CD4-positive, alpha-beta T cell treated with Interleukin-21 for 1 hour (primary cell): ENCODE measurements around the gene MAGI2.

ENCODE experiments used
- DNase-seq: peaks from one replicate; pipeline ENCODE4 v3.0.0-alpha.2; 2020

The MAGI2 gene

DNA sequence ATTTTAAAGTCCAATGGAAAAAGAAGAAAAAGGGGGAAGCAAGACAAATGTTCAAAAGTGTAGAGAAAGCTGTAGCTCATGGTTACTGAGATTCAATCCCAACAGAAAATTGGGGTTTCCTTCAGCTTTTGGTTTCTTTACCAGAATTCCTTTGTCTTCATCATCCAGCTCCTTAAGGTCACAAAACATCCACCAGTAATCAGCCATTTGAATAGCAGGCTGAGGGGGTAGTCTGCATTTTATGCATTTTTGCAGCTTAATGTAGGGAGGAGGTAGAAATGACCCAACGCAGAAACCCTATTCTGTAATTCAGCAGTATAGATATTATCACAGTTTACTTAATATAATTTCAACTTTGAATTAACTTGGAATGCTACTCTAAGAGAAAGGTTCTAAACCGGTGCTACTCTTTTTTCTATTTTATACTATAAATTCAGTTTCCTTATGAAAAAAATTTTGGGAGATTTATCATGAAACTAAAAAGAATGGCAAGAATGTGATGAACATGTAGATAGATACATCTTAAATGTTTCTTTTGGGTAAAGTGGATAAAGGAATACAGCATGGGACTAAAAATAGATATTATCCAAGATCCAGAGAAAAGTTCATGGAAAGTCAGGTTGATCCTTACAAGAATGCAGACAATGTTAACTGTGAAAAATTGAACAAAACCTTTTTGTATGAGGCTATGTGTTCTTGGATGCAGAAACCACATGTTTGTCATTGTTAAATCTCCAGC is 1058.0 kb downstream of the MAGI2 start:
- DNase-seq = no peak

DNA sequence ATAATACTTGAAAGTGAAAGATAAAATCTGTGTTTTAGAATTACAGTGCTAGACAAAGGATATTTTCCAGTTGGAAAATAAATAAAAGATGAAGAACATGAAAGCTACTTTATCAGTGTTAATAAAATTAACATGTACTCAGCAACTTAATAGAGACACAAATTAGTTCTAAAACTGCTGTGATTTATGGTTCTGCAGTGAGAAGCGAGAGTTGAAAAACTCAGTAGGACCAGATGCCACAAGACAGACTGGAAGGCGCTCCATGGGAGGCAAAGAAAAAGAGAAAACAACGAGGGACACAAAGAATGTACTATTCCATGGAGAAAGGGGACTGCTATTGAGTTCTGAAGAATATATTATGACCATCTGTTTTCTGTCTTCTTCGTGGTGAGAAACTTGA is 1064.4 kb downstream of the MAGI2 start:
- DNase-seq = no peak

GRCh38 chr7:78386520-78386919 is 1066.9 kb downstream of the MAGI2 start:
- no peak for DNase-seq

GRCh38 chr7:78383096-78383880 is 1070.2 kb downstream of the MAGI2 start:
- DNase-seq = no peak

DNA sequence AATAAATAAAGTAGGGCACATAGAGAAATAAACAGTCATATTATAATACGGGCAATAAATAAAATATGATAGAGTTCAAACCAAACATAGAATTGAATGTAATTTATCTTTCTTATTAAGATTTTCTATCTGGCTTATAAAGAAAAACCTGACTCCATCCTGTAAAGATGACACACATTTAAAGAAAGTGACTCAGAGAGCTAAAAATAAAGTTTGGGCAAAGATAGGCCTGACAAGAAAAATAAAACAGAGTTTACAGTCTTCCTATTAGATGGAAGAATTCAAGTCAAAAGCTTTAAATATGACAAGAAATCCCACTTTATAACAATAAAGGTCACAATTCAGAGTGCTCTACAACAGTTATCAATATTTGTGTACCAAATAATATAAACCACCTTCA is 1074.3 kb downstream of the MAGI2 start:
- no peak for DNase-seq

GRCh38 chr7:78377532-78377931 is 1075.9 kb downstream of the MAGI2 start:
- DNase-seq = no peak

DNA sequence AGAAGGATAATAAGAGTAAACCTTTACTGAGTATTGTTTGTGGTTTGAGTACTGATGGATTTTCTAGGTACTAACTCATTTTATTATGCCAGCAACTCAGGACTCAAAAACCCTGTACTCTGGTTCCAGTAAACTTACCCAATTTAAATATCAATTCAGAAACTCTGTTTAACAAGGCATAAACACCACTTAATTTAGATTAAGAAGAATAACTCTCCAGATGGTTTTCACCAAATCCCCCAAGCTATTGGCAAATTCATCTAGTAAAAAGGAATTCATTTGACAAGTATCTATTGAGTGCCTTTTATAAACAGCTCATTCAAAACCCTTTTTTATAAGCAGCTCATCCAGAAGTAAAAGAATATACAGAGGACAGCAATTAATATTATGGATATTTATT is 1082.5 kb downstream of the MAGI2 start:
- DNase-seq = no peak

- no peak for DNase-seq
Measured at GRCh38 chr7:78368771-78369170, 1084.7 kb downstream of the MAGI2 start.

GRCh38 chr7:78367280-78367773 is 1086.1 kb downstream of the MAGI2 start:
- DNase-seq = no peak

DNA sequence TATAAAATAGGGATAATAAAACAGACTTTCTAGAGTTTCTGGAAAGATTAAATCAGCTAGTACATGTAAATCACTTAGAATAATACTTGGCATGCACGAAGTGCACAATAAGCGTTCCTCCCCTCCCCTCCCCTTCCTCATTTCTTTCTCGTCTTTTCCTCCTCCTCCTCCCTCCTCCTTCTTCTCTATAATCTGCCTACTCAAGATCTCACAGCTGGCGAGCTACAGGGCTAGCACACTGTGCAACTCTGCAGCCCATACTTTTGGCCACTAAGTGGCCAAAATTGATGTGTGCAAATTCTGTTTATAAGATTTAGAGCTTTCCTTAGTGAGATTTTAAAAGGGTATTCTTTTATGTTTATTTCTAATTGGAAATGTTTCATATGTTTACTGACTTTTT is 1089.6 kb downstream of the MAGI2 start:
- no peak for DNase-seq

- DNase-seq = no peak
Measured at GRCh38 chr7:78359836-78360235, 1093.6 kb downstream of the MAGI2 start.

GRCh38 chr7:78357709-78358108 is 1095.8 kb downstream of the MAGI2 start:
- no peak for DNase-seq

- DNase-seq = no peak
Measured at GRCh38 chr7:78355834-78356233, 1097.6 kb downstream of the MAGI2 start.

DNA sequence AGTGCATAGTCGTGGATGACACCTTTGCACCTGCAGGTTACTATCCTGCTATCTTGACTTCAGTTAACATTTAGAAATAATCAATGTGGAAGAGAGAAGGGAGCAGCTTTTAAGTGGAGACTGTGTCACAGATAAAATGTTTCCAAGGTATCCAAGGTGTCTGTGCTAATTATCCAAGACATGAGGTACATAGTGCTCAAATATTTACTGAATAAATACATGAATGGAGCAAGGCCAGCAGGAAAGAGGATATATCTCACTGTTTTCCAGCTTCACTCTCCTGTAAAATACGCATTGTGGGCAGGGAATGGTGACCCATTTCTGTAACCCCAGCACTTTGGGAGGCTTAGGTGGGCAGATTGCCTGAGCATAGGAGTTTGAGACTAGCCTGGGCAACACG is 1102.5 kb downstream of the MAGI2 start:
- DNase-seq = no peak

- DNase-seq = no peak
Measured at GRCh38 chr7:78350391-78350790, 1103.1 kb downstream of the MAGI2 start.

- DNase-seq = no peak
Measured at GRCh38 chr7:78346827-78347226, 1106.6 kb downstream of the MAGI2 start.

DNA sequence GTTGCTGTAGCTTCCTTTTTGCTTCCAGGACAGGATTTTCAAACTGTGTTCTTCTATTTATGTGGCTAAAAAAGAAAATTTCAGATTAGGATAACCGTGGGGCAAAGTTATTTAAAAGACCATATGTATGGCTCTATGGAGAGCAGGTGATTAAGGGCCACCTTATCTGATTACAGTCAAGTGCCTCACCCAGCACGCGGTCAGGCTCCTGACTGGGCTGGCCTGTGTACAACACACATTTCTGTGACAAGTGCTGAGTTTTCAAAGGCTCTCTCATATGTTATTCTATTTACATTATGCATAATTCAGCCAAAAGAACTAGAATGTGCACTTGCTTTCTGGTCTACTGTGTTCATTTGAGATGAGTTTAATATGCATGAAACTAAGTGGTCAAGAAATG is 1107.5 kb downstream of the MAGI2 start:
- DNase-seq = no peak

- DNase-seq = no peak
Measured at GRCh38 chr7:78345293-78345911, 1108.1 kb downstream of the MAGI2 start.

GRCh38 chr7:78334426-78334825 is 1119.0 kb downstream of the MAGI2 start:
- DNase-seq = no peak

DNA sequence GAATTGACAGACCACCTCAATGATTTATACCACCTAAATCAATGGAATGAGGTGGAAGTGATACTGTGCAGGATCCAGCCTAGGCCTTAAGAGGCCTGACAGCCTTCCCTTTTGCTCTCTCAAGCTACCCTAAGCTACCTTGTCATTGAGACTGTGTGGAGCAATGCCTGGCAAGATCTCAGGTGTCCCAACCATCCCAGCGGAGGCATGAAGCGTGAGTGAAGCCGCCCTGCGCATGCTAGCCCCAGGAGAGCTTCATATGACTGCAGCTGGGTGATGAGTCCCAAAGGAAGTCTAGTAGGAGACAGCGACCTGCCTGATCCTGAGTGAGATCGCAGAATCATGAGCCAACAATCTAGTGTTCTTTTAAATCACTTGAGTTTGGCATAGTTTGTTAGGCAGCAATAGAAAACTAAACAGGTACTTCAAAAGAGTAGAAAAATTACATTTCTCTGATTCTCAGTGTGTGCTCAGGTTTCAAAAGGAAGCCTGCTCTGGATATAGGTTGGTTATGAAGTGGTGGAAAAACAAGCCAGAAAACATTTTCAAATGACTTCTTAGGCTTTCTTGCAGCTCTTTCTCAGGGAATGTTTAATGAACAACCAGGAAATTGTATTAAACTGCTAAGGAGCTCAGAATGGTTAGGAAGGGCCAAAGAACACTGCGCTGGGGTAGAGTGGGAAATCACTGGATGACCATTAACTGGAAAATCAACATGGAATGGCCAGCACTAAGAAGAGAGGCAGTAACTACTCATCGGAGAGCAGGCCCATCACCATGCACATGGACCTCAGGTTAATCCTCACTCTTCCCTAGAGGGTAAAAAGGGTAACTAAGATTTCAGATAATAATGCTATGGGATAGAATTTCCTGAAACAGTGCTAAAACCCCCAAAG is 1119.7 kb downstream of the MAGI2 start:
- no peak for DNase-seq

DNA sequence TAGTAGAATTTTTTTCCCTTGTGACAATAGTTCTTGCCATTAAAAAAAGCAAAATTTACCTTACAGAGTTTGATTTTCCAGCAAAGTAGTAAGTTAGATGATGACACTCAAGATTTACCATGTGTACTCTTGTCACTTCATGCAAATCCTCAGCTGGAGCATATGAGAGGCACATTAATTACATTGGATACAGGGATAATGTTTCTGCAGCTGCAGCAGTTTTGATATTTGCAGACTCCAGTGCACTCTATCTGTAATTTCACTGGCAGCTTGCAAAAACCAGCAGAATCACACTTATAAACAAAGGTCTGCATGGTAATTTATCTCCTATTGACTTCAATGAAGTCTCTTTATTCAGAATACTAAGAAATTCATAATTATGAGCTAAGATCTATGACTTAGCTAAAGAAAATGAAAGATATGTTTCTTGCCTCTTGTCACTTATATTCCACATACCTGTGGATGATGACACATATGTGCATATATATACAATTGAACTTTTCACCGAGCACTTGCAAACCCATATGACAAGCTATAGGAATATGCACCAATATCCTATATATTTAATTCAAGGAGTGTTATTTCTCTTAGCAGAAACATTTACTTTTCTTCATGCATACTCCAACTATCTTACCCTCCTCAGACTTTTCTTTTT is 1124.3 kb downstream of the MAGI2 start:
- DNase-seq = no peak

- no peak for DNase-seq
Measured at GRCh38 chr7:78327718-78328117, 1125.7 kb downstream of the MAGI2 start.
